Middle frontal gyrus (tissue), 1 donor: Measurements from ENCODE around the gene TCEA2.

ENCODE experiments used
- DNase-seq: peaks from one replicate; pipeline ENCODE4 v3.0.0-alpha.2; 2015; ENCODE audit warnings: low spot score; ENCODE audit errors: extremely low spot score

TCEA2 gene

GRCh38 chr20:64064145-64064698, 1.2 kb downstream of the TCEA2 start:
- no peak for DNase-seq

- no peak for DNase-seq
These were observed 2.3 kb downstream of the TCEA2 start for GRCh38 chr20:64065062-64065973.

- DNase-seq: no peak
These were observed 3.0 kb downstream of the TCEA2 start for GRCh38 chr20:64065974-64066343.

- no peak for DNase-seq
These were observed 4.1 kb downstream of the TCEA2 start for GRCh38 chr20:64067005-64067632.

GRCh38 chr20:64067733-64068307, 4.8 kb downstream of the TCEA2 start:
- no peak for DNase-seq

- DNase-seq: no peak
These were observed 5.6 kb downstream of the TCEA2 start for GRCh38 chr20:64068386-64069208.

- DNase-seq: no peak
These were observed 6.2 kb downstream of the TCEA2 start for GRCh38 chr20:64069209-64069613.

- no peak for DNase-seq
These were observed 6.7 kb downstream of the TCEA2 start for GRCh38 chr20:64069614-64070243.

- DNase-seq: no peak
These were observed 7.4 kb downstream of the TCEA2 start for GRCh38 chr20:64070244-64070993.

GRCh38 chr20:64071341-64072332, 8.6 kb downstream of the TCEA2 start:
- DNase-seq: no peak

- DNase-seq: no peak
These were observed 9.6 kb downstream of the TCEA2 start for GRCh38 chr20:64072498-64073063.

GRCh38 chr20:64073476-64074183, 10.6 kb downstream of the TCEA2 start:
- DNase-seq: no peak

- DNase-seq: no peak
These were observed 11.3 kb downstream of the TCEA2 start for GRCh38 chr20:64074184-64074789.

GRCh38 chr20:64074963-64075362, 12.0 kb downstream of the TCEA2 start:
- no peak for DNase-seq

GRCh38 chr20:64075556-64075955, 12.6 kb downstream of the TCEA2 start:
- DNase-seq: no peak

GRCh38 chr20:64076061-64076997, 13.3 kb downstream of the TCEA2 start:
- no peak for DNase-seq
